OCI-LY3 (cell line): ENCODE results near the gene RNF138.

Experiments used
- EZH2phosphoT487 ChIP-seq: fragments of 200-600 bp; shearing (Covaris generic); IDR thresholded peaks from 2 replicates; pipeline ENCODE4 v1.6.1; 2018; ENCODE audit warnings: antibody characterized with exemption, mixed run types, low read depth
- TF ChIP-seq, protein P1 (sequence below): fragments of 200-600, 300-600 bp; sonication (generic); IDR thresholded peaks from 2 replicates; pipeline ENCODE4 v1.5.1; 2014; ENCODE audit warnings: antibody characterized with exemption, low read length, low read depth

DNA sequence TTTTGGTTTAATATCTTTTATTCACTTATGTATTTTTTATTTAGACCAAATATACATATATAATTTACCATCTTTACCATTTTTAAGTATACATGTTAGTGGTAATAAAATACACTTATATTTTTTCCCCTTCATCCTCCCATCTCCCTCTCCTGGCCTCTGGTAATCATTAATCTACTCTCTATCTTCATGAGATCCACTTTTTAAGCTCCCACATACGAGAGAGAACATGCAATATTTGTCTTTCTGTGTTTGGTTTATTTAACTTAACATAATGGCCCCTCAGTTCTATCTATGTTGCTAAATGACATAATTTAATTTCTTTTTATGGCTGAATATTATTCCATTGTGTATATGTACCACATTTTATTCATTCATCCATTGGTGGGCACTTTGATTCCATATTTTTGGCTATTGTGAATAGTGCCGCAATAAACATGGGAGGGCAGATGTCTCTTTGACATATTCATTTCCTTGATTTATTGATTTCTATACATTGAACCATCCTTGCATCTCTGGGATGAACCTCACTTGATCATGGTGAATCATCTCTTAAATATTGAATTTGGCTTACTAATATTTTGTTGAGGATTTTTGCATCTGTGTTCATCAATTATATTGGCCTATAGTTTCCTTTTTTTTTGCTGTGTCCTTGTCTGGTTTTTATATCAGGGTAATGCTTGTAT, 56.7 kb downstream of the RNF138 start:
- TF ChIP-seq, protein P1, sequence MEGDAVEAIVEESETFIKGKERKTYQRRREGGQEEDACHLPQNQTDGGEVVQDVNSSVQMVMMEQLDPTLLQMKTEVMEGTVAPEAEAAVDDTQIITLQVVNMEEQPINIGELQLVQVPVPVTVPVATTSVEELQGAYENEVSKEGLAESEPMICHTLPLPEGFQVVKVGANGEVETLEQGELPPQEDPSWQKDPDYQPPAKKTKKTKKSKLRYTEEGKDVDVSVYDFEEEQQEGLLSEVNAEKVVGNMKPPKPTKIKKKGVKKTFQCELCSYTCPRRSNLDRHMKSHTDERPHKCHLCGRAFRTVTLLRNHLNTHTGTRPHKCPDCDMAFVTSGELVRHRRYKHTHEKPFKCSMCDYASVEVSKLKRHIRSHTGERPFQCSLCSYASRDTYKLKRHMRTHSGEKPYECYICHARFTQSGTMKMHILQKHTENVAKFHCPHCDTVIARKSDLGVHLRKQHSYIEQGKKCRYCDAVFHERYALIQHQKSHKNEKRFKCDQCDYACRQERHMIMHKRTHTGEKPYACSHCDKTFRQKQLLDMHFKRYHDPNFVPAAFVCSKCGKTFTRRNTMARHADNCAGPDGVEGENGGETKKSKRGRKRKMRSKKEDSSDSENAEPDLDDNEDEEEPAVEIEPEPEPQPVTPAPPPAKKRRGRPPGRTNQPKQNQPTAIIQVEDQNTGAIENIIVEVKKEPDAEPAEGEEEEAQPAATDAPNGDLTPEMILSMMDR: no peak
- no peak for TF ChIP-seq EZH2phosphoT487
